Measurements from ENCODE around the gene FSIP1. TPM values are rescaled to one million over a fixed set of nuclear protein-coding genes. Genes with fewer than 3 reads are reported as not detected.
A peak's percentile ranks its signal among the peaks of the same experiment; 100 is the strongest.
"Not testable (repeated sequence)": the region's sequence is repeated elsewhere in the genome, so short reads cannot be mapped to it uniquely, and the experiment has no call there.

Gene FSIP1
- total RNA-seq: under 1 TPM; 0.25 to 0.53 (median 0.41) TPM
- polyA plus RNA-seq: 0.16 TPM
- long read RNA-seq, donor 1, partial matches to known transcripts: 0 of 1 reads
- long read RNA-seq, donor 1, other reads (novel, unspliced or antisense): 0 of 1 reads
- long read RNA-seq, donor 2, partial matches to known transcripts: 0 of 1 reads
- long read RNA-seq, donor 2, other reads (novel, unspliced or antisense): 1 of 1 reads
- long read RNA-seq, donor 3, partial matches to known transcripts: 0 of 6 reads
- long read RNA-seq, donor 3, other reads (novel, unspliced or antisense): 5 of 6 reads
- long read RNA-seq, donor 4, partial matches to known transcripts: 1 of 1 reads
- long read RNA-seq, donor 4, other reads (novel, unspliced or antisense): 0 of 1 reads

DNA sequence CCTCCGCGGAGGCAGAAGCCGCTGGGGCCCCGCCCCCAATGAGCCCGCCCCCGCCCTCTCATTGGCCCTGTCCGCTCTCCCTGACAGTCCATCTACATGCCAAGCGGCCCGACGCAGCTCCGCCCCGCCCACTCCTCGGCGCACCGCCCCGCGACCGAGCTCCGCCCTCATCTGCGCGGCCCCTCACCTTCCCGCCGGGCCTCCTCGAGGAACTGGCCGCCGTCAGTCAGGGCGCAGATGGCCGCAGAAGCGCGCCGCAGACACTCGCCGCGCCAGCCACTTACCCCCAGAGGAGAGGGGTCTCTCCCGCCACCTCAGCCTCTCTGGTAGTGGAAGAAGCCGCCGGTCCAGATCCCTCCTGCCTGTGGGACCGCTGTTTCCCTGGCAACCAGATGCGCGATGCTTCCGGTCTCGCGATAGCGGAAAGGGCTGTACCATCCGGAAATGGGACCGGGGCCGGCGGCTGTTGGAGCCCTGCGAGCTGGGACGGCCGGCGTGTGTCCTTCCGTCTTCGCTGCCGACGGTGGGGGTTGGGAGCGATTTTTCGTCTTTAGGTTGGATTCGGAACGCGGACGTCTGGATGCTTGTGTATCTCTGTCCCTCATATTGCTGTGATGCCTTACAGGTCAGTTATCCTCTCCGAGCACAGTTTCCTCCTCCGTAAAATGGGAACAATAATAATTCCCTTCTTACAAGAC lies at the start of gene FSIP1:
Gene FSIP1, minus strand, starts transcription at position 401 of the 698 bp plus-strand sequence. CDS start 6,317 bp downstream, outside the sequence.
- peaks cover 4% of the 10 kb centered on the region for H3K4me1 ChIP-seq (ENCODE audit: control insufficient read depth, insufficient read depth, low read length)
- peak; percentile 100 for ATAC-seq
- under 1% methylated on average over 64 of the region's 64 CpGs for WGBS

DNA sequence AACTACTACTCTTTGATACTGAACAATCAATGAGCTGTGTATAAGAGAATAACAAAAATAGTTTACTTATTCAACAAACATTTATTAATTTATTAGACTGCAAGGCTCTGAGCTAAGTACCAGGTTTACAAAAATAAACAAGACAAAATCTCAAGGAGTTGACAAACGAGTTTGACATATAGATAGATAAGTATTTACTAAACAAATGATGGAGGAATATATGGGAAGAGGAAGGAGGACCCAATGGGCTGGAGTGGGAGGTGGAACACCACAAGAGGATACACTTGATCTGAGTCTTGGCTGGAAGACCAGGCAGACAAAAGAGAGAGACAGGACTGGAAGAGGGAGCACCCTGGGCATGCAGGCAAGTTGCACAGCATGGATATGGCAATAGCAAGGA lies 47.5 kb upstream of the FSIP1 start:
- no peak overlapping the region for H3K4me3 ChIP-seq (ENCODE audit: low read length)
- DNase-seq (no peak), ATAC-seq (no peak)
- intact Hi-C loops (cut with DNase I): no loop called here
- no peaks in the 10 kb centered on the region for H3K27me3 ChIP-seq (ENCODE audit: control insufficient read depth, insufficient read depth)
- no peaks in the 10 kb centered on the region for H3K9me3 ChIP-seq (ENCODE audit: control insufficient read depth, low read length)
- no peak overlapping the region for H3K27ac ChIP-seq (ENCODE audit: low read length)
- no peaks in the 10 kb centered on the region for H3K4me1 ChIP-seq (ENCODE audit: control insufficient read depth, insufficient read depth, low read length)
- 42% methylated on average over 1 of the region's 1 CpG for WGBS

More for the DNA sequence above, at the start of gene FSIP1:
- Histone ChIP-seq H3K27me3 (ENCODE audit: control insufficient read depth, insufficient read depth) (no peaks in the 10 kb centered on the region), H3K9me3 (ENCODE audit: control insufficient read depth, low read length) (no peaks in the 10 kb centered on the region), H3K4me3 (ENCODE audit: low read length) (peak within 1 kb of the TSS; percentile 71), H3K27ac (ENCODE audit: low read length) (peak within 1 kb of the TSS; percentile 69)
- intact Hi-C loops (cut with DNase I): loop anchor here in 1 of 4 donors (10.0 kb wide), 1 partner anchor 152 kb away; the partner anchor contains the start of gene EIF2AK4
- peak; percentile 98 to 99 (median 99) for DNase-seq

DNA sequence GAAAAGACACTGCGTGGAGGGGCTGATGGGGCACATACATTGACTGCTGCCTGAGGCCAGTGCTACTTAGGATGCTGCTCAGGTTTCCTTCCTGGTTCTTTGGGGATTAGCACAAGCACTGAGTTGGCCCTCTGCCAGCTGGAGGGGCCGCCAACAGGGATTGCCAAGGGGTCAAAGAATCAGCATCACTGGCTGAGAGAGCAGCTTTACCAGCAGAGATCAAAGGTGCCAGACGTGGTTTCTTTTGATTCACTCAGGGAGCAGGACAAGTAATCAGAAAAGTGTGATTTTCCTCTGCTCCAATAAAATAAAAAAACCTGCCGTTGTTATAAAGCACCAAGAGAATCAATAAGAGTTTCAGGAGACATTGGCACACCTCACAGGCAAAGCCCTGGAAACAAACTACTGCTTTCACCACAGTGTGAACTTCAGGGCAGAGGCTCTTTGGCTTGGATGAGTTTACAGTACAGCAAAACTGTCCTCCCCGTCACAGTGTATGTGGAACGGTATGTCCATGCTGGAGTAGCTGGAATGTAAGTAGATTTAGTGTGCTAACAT lies 45.8 kb upstream of the FSIP1 start:
- Histone ChIP-seq H3K4me1 (ENCODE audit: control insufficient read depth, insufficient read depth, low read length) (no peaks in the 10 kb centered on the region), H3K4me3 (ENCODE audit: low read length) (no peak overlapping the region), H3K9me3 (ENCODE audit: control insufficient read depth, low read length) (no peaks in the 10 kb centered on the region), H3K27ac (ENCODE audit: low read length) (no peak overlapping the region), H3K27me3 (ENCODE audit: control insufficient read depth, insufficient read depth) (no peaks in the 10 kb centered on the region)
- DNase-seq (peak; percentile 12 to 50 (median 49)), ATAC-seq (peak in 1 of 2 donors; percentile 73)
- 54% methylated on average over 6 of the region's 6 CpGs for WGBS
- intact Hi-C loops (cut with DNase I): no loop called here

DNA sequence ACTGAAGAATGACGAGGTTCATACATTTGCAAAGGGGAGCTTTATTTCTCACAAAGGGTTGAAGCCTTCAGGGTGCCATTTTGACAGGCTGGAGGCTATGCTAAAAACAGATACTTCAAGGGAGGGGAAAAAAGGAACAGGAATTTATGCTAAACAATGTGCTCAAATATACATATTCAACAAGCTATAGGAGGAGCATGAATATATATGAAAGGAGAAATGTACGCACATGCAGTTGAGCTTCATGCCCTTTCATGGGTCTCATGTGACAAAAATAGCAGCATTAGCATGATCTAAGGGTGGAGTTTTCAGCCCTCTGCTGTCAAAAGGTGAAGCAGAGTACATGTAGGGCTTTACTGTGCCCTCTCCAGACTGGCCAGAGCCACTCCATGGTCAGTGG lies 44.3 kb upstream of the FSIP1 start:
- intact Hi-C loops (cut with DNase I): no loop called here
- ATAC-seq: no peak
- H3K4me3 ChIP-seq (ENCODE audit: low read length): no peak overlapping the region
- no peaks in the 10 kb centered on the region for H3K4me1 ChIP-seq (ENCODE audit: control insufficient read depth, insufficient read depth, low read length)
- no peak overlapping the region for H3K27ac ChIP-seq (ENCODE audit: low read length)
- no peaks in the 10 kb centered on the region for H3K27me3 ChIP-seq (ENCODE audit: control insufficient read depth, insufficient read depth)
- no peaks in the 10 kb centered on the region for H3K9me3 ChIP-seq (ENCODE audit: control insufficient read depth, low read length)
- WGBS: 96% methylated on average over 2 of the region's 2 CpGs
- DNase-seq: no peak

DNA sequence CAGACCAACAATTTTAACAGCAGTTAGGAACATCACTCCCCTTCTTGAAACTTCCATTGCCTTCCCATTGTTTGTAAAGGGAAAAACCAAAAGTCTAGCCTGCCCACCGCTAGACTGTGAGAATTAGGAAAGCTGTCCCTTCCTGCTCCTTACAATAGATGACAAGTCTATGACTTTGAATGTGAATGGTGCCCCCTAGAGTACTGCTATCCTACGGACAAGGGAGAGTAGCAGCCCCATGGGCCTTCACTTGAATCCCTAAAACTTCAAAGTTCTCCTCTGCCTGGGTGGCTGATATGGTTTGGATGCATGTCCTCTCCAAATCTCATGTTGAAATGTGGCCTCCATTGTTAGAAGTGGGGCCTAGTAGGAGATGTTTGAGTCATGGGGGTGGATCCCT lies 41.0 kb upstream of the FSIP1 start:
- DNase-seq (no peak), ATAC-seq (no peak)
- intact Hi-C loops (cut with DNase I): no loop called here
- H3K27ac ChIP-seq (ENCODE audit: low read length): no peak overlapping the region
- no peaks in the 10 kb centered on the region for H3K9me3 ChIP-seq (ENCODE audit: control insufficient read depth, low read length)
- no peaks in the 10 kb centered on the region for H3K4me1 ChIP-seq (ENCODE audit: control insufficient read depth, insufficient read depth, low read length)
- H3K27me3 ChIP-seq (ENCODE audit: control insufficient read depth, insufficient read depth): no peaks in the 10 kb centered on the region
- H3K4me3 ChIP-seq (ENCODE audit: low read length): no peak overlapping the region
- 79% methylated on average over 2 of the region's 2 CpGs for WGBS

DNA sequence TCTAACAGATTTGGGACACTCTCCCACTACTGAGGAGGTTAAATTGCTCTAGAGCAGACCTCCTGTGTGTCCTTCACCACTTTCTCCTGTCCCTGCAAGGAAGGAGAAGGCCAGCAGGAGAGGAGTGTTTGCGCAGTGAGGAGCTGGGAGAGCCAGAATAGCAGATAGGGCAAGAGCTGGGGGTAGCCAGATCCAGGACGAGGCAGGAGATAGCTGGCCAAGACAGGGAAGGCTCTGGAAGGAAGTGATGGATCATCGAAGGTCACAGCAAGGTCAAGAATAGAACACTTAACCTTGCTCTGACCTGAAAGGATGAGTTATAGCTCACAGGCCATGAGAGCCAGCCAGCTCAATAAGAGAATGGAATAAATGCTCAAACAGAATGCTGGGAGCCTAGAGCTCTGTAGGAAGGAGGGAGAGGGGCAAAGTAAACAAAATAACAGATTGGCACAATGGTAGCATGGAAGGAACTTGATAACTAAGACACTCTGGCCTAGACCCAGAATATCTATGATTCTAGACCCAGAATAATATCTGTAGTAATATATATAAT lies 37.5 kb upstream of the FSIP1 start:
- H3K4me3 ChIP-seq (ENCODE audit: low read length): no peak overlapping the region
- intact Hi-C loops (cut with DNase I): no loop called here
- WGBS: 36% methylated on average over 3 of the region's 3 CpGs
- DNase-seq: no peak
- H3K9me3 ChIP-seq (ENCODE audit: control insufficient read depth, low read length): no peaks in the 10 kb centered on the region
- no peaks in the 10 kb centered on the region for H3K27me3 ChIP-seq (ENCODE audit: control insufficient read depth, insufficient read depth)
- no peak overlapping the region for H3K27ac ChIP-seq (ENCODE audit: low read length)
- ATAC-seq: no peak
- no peaks in the 10 kb centered on the region for H3K4me1 ChIP-seq (ENCODE audit: control insufficient read depth, insufficient read depth, low read length)

DNA sequence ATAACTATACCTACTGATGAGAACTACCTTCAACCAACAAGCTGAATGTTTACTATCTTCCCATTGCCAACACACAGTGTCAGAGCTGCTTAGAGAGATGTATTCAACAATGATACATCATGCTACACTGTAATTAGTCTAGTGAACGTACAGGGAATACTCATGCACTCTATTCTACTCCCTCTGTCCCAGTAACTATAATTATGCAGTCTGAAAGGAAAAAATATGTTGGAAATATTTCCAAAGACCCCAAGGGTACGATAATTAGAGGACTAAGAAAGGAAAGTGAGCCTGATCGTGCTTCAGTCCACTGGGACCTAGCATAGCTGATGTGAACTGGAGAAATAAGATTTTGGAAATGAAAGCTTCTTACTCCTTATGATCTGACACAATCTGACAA lies 36.9 kb upstream of the FSIP1 start:
- intact Hi-C loops (cut with DNase I): no loop called here
- no peak overlapping the region for H3K4me3 ChIP-seq (ENCODE audit: low read length)
- ATAC-seq (no peak), DNase-seq (no peak)
- H3K27me3 ChIP-seq (ENCODE audit: control insufficient read depth, insufficient read depth): no peaks in the 10 kb centered on the region
- 68% methylated on average over 3 of the region's 3 CpGs for WGBS
- no peak overlapping the region for H3K27ac ChIP-seq (ENCODE audit: low read length)
- H3K4me1 ChIP-seq (ENCODE audit: control insufficient read depth, insufficient read depth, low read length): no peaks in the 10 kb centered on the region
- no peaks in the 10 kb centered on the region for H3K9me3 ChIP-seq (ENCODE audit: control insufficient read depth, low read length)

DNA sequence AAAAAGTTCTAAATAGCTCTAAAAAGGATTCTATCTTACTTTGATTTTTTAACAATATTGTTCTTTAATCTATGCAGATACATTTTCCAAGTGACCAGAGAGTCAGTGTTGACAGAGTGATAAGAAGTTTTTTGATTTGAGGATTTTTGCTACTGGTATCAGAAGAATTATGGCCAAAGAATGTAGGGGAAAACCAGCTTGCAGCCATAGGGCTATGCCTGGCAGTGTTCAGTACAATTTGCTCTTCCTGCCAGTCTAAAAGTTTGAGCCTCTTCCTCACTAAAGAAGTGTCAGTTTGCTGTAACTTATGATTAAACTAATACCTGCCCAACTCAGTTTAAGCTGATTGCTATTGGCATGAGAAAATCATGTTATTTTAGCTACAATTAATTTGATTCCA lies 35.3 kb upstream of the FSIP1 start:
- Histone ChIP-seq H3K4me1 (ENCODE audit: control insufficient read depth, insufficient read depth, low read length) (no peaks in the 10 kb centered on the region), H3K27ac (ENCODE audit: low read length) (no peak overlapping the region), H3K4me3 (ENCODE audit: low read length) (no peak overlapping the region), H3K27me3 (ENCODE audit: control insufficient read depth, insufficient read depth) (no peaks in the 10 kb centered on the region), H3K9me3 (ENCODE audit: control insufficient read depth, low read length) (no peaks in the 10 kb centered on the region)
- ATAC-seq: no peak
- no peak for DNase-seq
- intact Hi-C loops (cut with DNase I): no loop called here

DNA sequence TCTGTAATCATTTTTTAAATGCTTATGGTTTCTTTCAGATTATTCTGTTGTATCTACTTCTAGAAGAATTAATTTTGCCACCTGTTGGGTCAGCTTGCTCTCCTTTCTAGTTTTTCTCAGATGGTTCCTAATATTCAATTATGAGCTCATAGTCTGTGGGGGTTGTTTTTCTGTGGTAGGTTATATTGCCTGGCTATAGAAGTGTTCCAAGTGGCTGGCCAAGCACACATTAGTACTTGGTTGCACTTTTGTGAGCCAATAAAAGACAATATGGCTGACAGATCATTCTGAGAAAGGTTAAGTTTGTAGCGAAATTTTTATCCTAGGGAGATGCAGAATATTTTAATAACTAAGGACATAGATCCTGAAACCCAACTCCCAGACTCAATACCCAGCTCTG lies 31.8 kb upstream of the FSIP1 start:
- 84% methylated on average over 1 of the region's 1 CpG for WGBS
- Histone ChIP-seq H3K4me1 (ENCODE audit: control insufficient read depth, insufficient read depth, low read length) (no peaks in the 10 kb centered on the region), H3K9me3 (ENCODE audit: control insufficient read depth, low read length) (no peaks in the 10 kb centered on the region), H3K4me3 (ENCODE audit: low read length) (no peak overlapping the region), H3K27ac (ENCODE audit: low read length) (no peak overlapping the region), H3K27me3 (ENCODE audit: control insufficient read depth, insufficient read depth) (no peaks in the 10 kb centered on the region)
- ATAC-seq: no peak
- no peak for DNase-seq
- intact Hi-C loops (cut with DNase I): no loop called here

DNA sequence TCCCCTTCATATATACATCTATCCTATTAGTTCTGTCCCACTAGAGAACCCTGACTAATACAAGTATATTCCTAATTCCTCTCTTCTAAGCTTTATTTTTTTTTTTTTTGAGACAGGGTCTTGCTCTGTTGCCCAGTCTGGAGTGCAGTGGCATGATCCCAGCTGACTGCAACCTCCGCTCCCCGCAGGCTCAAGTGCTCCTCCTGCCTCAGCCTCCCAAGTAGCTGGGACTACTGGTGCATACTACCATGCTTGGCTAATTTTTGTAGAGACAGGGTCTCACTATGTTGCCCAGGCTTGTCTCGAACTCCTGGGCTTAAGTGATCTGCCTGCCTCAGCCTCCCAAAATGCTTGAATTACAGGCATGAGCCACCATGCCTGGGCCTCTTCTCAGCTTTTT lies 30.0 kb upstream of the FSIP1 start:
- ATAC-seq; H3K4me3 ChIP-seq (ENCODE audit: low read length); H3K27me3 ChIP-seq (ENCODE audit: control insufficient read depth, insufficient read depth); intact Hi-C loops (cut with DNase I); H3K27ac ChIP-seq (ENCODE audit: low read length); H3K9me3 ChIP-seq (ENCODE audit: control insufficient read depth, low read length); H3K4me1 ChIP-seq (ENCODE audit: control insufficient read depth, insufficient read depth, low read length); DNase-seq: not testable (repeated sequence)
- 98% methylated on average over 3 of the region's 3 CpGs for WGBS

DNA sequence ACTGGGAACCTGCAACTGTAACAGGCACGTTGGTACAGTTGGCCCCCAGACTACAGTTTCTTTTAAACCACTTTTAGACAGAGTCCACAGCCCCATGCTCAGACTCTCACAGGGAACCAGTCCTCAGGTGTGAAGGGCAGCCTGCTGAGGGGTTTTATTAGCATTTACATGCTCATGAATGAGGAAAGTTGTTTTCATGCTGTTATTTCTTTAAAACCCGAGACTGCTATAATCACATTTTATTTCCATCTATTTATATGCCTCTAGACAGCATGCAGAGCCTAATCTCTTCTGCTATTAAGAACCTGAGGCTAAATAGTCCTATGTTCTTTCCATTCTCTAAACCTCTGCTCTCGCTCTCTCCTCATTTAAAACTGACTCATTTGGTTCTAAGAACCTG lies 26.3 kb upstream of the FSIP1 start:
- intact Hi-C loops (cut with DNase I): no loop called here

More for the DNA sequence above, 26.3 kb upstream of the FSIP1 start:
- Histone ChIP-seq H3K9me3 (ENCODE audit: control insufficient read depth, low read length) (no peaks in the 10 kb centered on the region), H3K27ac (ENCODE audit: low read length) (no peak overlapping the region), H3K27me3 (ENCODE audit: control insufficient read depth, insufficient read depth) (no peaks in the 10 kb centered on the region), H3K4me1 (ENCODE audit: control insufficient read depth, insufficient read depth, low read length) (no peaks in the 10 kb centered on the region), H3K4me3 (ENCODE audit: low read length) (no peak overlapping the region)
- DNase-seq (no peak), ATAC-seq (no peak)
- WGBS: 58% methylated on average over 3 of the region's 3 CpGs

Measured in right cardiac atrium (tissue), 5 donors.